GM08714 (cell line): ENCODE results near the gene NHERF2.

ENCODE experiments used
- H3K4me3 ChIP-seq: fragments of 200-500 bp; sonication (Bioruptor generic); 2 replicates; pipeline ENCODE4 v1.5.1; 2014; ENCODE audit warnings: mild to moderate bottlenecking, low read length, inconsistent platforms
- ZNF274 ChIP-seq: IDR thresholded peaks from 2 replicates; pipeline ENCODE4 v1.6.1; 2012; ENCODE audit warnings: mild to moderate bottlenecking, low read depth, low read length

NHERF2 gene

DNA sequence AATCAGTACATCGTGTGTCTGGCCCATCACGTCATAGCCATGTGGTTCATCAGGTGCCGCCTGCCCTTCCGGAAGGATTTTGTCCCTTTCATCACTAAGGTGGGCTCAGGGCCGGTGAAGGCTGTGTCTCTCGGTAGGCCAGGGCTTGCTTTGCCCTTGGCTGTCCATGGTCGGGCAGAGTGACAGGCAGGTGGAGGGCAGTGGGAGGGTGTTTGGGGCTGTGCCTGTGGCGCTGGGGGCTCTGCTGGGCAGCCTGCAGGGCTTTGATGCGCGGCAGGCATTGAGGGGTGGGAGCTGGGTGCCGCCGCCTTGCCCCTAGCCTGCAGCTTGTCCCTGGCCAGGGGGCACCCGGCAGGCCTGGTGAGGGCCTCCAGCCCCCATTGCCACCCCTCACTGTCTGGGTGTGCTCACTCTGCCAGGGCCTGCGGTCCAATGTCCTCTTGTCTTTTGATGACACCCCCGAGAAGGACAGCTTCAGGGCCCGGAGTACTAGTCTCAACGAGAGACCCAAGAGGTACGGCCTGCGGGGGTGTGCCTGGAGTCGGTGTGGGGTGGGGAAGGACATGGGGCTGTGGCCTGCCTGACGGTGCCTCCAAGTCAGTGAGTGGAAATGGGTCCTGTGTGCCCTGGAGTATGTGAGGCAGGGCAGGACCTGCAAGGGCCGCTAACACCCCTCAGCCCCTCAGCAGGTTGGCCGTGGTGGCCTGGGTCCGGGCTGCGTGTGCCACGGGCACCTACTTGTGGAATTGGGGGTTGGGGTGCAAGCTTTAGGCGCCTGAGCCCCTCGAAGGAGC, 49.6 kb downstream of the NHERF2 start:
- TF ChIP-seq ZNF274, result no peak
- no peak overlapping the region for H3K4me3 ChIP-seq

DNA sequence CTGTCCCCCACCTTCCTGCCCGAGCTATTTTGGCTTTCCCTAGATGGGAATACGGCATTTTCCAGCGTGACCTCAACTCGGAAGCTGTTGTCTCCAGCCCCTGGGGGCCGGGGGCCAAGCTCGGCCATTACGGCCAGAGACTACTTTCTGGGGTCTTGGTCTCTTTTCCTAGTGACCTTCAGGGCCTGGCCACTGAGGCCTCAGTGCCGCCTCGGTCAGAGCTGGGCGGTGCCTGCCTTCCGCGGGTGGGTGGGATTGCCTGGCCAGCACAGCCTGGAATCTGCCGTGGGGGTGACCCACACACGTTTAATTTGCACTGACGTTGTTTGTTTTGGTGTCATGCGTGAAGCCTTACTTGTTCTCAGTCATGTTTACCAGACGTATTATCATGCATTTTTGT, 50.3 kb downstream of the NHERF2 start:
- TF ChIP-seq ZNF274, result no peak
- H3K4me3 ChIP-seq, result no peak overlapping the region

DNA sequence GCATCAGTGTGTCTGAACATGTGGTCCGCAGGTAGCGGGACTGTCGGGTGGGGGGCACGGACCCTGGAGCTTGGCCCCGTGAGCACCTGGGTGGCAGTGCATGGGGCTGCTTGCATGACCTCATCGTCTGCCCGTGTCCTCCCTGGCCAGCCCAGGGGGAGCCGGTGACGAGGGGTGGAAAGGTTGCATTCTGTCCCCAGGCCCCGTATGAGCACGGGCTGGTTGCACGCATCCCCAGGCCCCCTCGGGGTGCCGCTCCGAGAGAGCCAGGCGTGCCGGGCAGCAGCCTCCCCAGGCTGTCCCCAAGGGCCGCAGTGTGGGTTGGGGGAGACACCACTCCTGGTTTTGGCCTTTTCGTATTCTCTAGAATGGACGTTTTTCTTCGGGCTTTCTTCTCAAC, 51.0 kb downstream of the NHERF2 start:
- no peak overlapping the region for H3K4me3 ChIP-seq
- TF ChIP-seq ZNF274, result no peak

DNA sequence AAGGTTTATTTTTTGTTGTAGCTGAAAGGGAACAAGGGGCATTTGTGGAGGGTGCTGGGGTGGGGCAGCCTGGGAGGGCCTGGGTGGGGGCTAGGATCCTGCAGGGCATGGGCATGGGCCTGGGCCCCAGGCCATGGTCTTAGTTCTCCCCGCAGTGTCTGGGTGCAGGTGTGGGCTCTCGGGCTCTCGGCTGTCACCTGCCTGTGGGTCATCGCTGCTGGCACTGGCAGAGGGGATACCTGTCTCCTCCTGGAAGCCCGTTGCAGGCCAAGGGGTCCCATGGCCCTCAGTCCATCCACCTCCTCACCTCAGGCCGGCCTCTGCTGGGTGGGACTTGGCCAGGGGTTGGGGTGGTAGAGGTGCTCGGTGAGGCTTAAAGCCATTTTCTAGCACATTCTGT, 51.4 kb downstream of the NHERF2 start:
- TF ChIP-seq ZNF274, result no peak
- H3K4me3 ChIP-seq, result no peak overlapping the region

DNA sequence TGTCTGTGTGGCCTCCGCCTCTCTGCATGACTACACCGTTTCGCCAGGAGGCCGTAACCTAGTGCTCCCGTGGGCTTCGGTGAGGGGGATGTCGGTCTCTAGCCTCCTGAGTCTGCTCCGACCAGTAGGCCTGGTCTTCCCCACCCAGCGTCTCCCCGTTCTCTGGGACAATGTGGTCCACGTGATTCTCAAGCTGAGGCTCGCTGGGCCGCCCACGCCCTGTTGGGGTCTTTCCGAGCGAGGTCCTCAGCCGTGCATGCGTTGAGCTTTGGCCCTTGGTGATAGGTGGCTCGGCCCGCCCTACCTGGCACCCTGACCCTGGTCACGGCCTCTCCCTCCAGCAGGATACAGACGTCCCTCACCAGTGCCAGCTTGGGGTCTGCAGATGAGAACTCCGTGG, 52.0 kb downstream of the NHERF2 start:
- H3K4me3 ChIP-seq, result no peak overlapping the region
- TF ChIP-seq ZNF274, result no peak

DNA sequence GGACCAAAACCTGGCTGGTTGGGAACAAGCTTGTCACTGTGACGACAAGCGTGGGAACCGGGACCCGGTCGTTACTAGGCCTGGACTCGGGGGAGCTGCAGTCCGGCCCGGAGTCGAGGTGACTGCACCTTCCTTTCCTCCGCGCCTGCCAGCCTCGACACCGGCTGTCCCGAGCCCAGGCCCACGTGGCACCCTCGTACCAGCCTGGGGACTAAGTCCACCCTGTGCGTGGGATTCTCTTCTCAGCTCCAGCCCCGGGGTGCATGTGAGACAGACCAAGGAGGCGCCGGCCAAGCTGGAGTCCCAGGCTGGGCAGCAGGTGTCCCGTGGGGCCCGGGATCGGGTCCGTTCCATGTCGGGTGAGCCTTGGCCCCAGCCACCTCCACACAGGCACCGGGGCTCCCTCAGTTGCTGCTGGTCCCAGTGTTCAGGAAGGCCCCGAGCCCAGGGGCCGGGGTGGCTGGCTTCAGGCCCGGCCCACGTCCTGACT, 52.7 kb downstream of the NHERF2 start:
- no peak for TF ChIP-seq ZNF274

DNA sequence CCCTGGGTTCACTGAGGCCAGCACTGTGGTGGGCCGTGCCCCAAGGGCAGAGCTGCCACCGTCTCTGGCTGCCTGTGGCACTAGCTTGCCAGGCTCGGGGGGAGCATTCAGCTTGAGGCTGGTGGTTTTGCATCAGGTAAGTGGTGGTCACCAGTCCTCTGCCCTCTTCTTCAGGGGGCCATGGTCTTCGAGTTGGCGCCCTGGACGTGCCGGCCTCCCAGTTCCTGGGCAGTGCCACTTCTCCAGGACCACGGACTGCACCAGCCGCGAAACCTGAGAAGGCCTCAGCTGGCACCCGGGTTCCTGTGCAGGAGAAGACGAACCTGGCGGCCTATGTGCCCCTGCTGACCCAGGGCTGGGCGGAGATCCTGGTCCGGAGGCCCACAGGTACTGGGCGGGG, 53.3 kb downstream of the NHERF2 start:
- no peak overlapping the region for H3K4me3 ChIP-seq
- TF ChIP-seq ZNF274, result no peak

More for the DNA sequence above, 52.7 kb downstream of the NHERF2 start:
- no peak overlapping the region for H3K4me3 ChIP-seq

DNA sequence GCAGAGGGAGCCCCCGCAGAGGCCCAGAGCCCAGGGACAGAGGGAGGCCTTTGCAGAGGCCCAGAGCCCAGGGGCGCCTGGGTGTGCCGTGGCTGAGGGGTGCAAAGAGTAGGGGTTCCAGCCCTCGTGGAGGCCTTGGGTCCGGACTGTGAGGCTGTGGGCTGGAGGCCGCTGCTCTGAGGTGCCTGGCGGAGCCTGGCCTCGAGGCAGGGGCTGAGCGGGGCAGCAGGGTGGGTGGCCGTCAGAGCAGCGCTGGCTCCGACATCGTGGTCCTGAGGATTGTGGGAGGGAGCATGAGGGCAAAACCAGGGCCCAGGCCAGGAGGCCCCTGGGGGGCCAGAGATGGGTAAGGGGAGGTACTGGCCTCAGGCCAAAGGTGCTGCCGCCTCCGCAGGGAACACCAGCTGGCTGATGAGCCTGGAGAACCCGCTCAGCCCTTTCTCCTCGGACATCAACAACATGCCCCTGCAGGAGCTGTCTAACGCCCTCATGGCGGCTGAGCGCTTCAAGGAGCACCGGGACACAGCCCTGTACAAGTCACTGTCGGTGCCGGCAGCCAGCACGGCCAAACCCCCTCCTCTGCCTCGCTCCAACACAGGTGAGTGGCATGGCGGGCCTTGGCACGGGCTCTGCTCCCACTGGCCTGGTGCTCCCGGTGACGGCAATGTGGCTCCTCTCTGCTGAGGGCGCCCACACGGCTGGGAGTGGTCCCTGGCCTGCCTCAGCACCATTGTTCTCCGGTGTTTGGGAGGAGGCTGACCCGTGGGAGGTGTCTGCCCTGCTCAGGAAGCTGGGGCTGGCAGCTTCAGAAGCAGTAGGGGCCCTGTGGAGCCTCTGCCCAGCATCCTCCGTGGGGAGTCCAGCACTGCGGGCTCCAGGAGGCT, 54.7 kb downstream of the NHERF2 start:
- H3K4me3 ChIP-seq, result no peak overlapping the region
- TF ChIP-seq ZNF274, result no peak

DNA sequence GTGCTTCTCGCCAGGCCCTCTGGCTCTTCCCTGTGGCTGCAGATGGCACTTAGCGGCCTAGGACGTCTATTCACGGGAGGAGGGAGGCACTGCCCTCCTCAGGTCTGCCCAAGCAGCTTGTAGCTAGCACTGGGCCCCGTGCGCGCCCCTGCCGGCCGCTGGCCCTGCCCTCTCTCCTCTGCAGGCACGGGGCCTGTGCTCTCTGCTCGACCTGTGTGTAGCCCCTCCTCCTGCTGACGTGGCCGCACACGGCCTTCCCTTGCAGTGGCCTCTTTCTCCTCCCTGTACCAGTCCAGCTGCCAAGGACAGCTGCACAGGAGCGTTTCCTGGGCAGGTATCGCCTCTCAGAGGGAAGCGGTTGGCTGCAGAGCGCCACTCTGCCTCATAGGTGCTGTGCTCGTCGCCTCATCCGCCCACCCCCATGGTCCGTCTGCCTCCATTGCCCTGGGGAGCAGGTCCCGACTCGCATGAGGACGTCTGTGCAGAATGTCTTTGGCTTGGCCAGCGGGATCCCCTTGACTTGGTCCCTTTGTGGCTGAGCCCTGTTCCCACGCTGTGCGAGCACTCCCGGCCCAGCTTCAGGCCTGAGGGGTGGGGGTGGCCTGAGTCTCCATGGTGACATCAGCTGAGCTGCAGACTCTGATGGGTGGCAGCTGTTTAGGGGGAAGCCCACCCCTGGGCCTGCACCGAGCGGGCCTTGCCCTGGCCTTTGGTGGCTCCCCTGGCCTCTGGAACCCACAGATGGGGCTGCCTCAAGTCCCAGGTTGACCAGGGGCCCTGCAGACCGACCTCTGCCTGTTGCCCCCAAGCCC, 55.7 kb downstream of the NHERF2 start:
- no peak for TF ChIP-seq ZNF274
- no peak overlapping the region for H3K4me3 ChIP-seq

DNA sequence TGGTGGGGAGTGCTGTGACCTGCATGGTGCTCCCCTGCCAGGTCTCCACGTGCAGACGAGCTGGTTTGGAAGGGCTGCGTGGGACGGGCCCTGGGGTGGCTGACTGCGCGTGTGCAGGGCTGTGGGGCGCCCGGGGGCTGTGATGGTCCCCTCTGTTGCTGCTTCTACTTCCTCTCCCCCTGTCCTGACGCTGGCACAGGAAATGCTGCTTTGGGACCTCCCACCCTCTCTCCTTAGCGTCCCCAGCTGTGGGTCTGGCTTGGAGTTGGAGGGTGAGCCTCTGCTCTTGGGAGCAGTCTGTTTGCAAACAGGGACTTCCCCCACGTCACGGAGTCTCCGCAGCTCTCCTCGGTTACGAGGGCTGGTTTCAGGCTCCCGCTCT, 56.3 kb downstream of the NHERF2 start:
- no peak overlapping the region for H3K4me3 ChIP-seq
- TF ChIP-seq ZNF274, result no peak

DNA sequence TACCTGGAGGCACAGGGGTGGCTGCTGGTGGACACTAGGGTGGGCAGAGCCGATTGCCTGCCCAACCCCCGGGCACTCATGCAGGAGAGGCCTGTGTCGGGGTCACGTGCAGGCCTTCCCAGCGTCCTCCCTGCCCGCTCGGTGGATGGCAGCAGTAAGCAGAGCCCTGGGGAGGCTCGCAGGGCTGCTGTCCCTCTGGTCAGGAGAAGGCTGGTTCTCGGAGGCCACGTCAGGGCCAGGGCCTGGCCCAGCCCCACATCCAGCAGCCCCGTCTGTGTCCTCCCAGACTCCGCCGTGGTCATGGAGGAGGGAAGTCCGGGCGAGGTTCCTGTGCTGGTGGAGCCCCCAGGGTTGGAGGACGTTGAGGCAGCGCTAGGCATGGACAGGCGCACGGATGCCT, 56.7 kb downstream of the NHERF2 start:
- no peak overlapping the region for H3K4me3 ChIP-seq
- no peak for TF ChIP-seq ZNF274

DNA sequence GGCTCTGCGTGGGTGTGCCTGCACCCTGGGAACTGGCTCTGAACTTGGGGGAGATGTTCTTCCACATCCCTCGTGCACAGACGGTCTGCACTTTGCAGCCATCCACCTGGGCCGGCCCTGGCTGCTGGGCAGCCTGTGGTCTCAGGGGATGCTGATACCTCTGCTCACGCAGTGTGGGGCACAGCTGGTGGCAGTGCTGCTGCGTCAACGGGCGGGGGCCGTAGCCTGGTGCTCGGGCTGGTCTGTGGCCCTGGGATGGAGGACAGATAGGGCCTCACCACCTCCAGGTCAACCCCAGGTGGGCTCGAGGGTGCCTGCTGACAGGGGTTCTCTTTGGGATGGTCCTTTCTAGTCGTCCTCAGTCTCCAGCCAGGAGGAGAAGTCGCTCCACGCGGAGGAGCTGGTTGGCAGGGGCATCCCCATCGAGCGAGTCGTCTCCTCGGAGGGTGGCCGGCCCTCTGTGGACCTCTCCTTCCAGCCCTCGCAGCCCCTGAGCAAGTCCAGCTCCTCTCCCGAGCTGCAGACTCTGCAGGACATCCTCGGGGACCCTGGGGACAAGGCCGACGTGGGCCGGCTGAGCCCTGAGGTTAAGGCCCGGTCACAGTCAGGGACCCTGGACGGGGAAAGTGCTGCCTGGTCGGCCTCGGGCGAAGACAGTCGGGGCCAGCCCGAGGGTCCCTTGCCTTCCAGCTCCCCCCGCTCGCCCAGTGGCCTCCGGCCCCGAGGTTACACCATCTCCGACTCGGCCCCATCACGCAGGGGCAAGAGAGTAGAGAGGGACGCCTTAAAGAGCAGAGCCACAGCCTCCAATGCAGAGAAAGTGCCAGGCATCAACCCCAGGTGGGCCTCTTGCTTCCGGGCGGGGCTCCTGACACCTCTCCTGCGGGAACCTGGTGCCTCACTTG, 57.4 kb downstream of the NHERF2 start:
- no peak for TF ChIP-seq ZNF274
- H3K4me3 ChIP-seq, result no peak overlapping the region
